ENCODE data around the gene AIG1.

The AIG1 gene

DNA sequence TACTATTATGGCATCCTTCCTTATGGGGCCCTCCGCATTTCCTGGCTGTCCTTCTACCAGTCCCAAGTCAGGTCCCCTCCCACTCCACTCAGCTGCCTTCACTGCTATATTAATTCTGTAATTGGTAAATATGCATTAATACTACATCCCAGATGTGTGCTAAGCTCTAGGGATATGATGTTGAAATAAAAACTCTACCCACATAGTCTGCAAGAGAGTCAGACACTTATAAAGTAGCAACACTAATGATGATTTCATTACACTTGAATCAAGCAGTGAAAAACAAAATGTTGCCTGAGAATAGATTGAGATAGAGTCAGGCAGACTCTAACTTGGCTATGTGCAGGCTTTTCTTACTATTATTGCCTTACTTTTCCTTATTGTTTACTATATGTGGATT lies 62.4 kb downstream of the AIG1 start:
- DNase-seq, result no peak
- Histone ChIP-seq H3K27me3 (replicated peaks; ENCODE audit: control insufficient read depth, insufficient read depth, low read length, poor library complexity, severe bottlenecking) (no peaks in the 10 kb centered on the region), H3K4me3 (ENCODE audit: insufficient read depth, low read depth, low read length, poor library complexity, severe bottlenecking) (no peak overlapping the region), H3K4me1 (ENCODE audit: control insufficient read depth, insufficient read depth, low read length, poor library complexity, severe bottlenecking) (no peaks in the 10 kb centered on the region), H3K9me3 (ENCODE audit: control insufficient read depth, low read length) (no peaks in the 10 kb centered on the region), H3K27ac (ENCODE audit: insufficient read depth, low read length, poor library complexity, severe bottlenecking) (no peak overlapping the region), H3K36me3 (ENCODE audit: control insufficient read depth, insufficient read depth, low read length) (no peaks in the 10 kb centered on the region)

GRCh38 chr6:143123941-143124340 lies 63.3 kb downstream of the AIG1 start:
- Histone ChIP-seq H3K9me3 (ENCODE audit: control insufficient read depth, low read length) (no peaks in the 10 kb centered on the region), H3K27ac (ENCODE audit: insufficient read depth, low read length, poor library complexity, severe bottlenecking) (no peak overlapping the region), H3K27me3 (replicated peaks; ENCODE audit: control insufficient read depth, insufficient read depth, low read length, poor library complexity, severe bottlenecking) (no peaks in the 10 kb centered on the region), H3K4me1 (ENCODE audit: control insufficient read depth, insufficient read depth, low read length, poor library complexity, severe bottlenecking) (no peaks in the 10 kb centered on the region), H3K36me3 (ENCODE audit: control insufficient read depth, insufficient read depth, low read length) (no peaks in the 10 kb centered on the region), H3K4me3 (ENCODE audit: insufficient read depth, low read depth, low read length, poor library complexity, severe bottlenecking) (no peak overlapping the region)
- no peak for DNase-seq

DNA sequence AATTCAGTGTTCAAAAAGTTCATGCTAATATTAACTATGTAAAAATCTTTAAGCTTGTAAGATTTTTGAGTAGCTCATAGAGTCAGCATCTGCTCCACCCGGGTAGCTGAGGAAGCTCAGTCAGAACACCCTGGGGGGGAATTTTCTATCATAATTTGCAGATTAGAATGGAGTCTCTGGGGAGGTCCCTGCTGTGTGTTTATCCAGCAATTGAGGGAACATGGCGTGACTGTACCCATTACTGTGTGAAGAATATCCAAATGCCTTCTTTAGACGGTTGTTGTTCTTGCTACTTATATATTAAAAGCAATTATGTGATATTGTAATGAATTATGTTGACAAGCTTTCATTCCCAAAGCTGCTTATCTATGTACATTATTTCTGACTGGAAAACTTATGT lies 64.8 kb downstream of the AIG1 start:
- Histone ChIP-seq H3K4me3 (ENCODE audit: insufficient read depth, low read depth, low read length, poor library complexity, severe bottlenecking) (no peak overlapping the region), H3K27me3 (replicated peaks; ENCODE audit: control insufficient read depth, insufficient read depth, low read length, poor library complexity, severe bottlenecking) (no peaks in the 10 kb centered on the region), H3K36me3 (ENCODE audit: control insufficient read depth, insufficient read depth, low read length) (no peaks in the 10 kb centered on the region), H3K9me3 (ENCODE audit: control insufficient read depth, low read length) (no peaks in the 10 kb centered on the region), H3K27ac (ENCODE audit: insufficient read depth, low read length, poor library complexity, severe bottlenecking) (no peak overlapping the region), H3K4me1 (ENCODE audit: control insufficient read depth, insufficient read depth, low read length, poor library complexity, severe bottlenecking) (no peaks in the 10 kb centered on the region)
- no peak for DNase-seq

- Histone ChIP-seq H3K4me3 (ENCODE audit: insufficient read depth, low read depth, low read length, poor library complexity, severe bottlenecking) (no peak overlapping the region), H3K27me3 (replicated peaks; ENCODE audit: control insufficient read depth, insufficient read depth, low read length, poor library complexity, severe bottlenecking) (no peaks in the 10 kb centered on the region), H3K9me3 (ENCODE audit: control insufficient read depth, low read length) (peaks cover 3% of the 10 kb centered on the region), H3K4me1 (ENCODE audit: control insufficient read depth, insufficient read depth, low read length, poor library complexity, severe bottlenecking) (no peaks in the 10 kb centered on the region), H3K36me3 (ENCODE audit: control insufficient read depth, insufficient read depth, low read length) (no peaks in the 10 kb centered on the region), H3K27ac (ENCODE audit: insufficient read depth, low read length, poor library complexity, severe bottlenecking) (no peak overlapping the region)
- no peak for DNase-seq
Observed at GRCh38 chr6:143125864-143126573, 65.3 kb downstream of the AIG1 start.

DNA sequence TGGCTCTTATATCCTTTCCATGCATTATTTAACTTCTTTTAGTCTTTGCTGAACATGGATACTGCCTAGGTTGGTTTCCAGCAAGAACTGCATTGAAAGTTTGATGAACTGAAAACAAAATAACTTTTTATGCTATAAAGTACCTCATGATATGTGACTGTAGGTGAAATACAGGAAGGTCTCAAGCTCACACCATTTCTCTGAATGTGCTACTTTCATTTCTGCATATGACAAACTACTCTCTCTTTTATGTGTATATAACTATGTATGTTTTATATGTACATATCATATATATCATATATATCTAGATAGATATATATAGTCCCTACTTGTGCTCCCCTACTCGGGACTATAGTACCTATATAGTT lies 65.9 kb downstream of the AIG1 start:
- H3K27me3 ChIP-seq (replicated peaks; ENCODE audit: control insufficient read depth, insufficient read depth, low read length, poor library complexity, severe bottlenecking), result no peaks in the 10 kb centered on the region
- DNase-seq, result no peak

DNA sequence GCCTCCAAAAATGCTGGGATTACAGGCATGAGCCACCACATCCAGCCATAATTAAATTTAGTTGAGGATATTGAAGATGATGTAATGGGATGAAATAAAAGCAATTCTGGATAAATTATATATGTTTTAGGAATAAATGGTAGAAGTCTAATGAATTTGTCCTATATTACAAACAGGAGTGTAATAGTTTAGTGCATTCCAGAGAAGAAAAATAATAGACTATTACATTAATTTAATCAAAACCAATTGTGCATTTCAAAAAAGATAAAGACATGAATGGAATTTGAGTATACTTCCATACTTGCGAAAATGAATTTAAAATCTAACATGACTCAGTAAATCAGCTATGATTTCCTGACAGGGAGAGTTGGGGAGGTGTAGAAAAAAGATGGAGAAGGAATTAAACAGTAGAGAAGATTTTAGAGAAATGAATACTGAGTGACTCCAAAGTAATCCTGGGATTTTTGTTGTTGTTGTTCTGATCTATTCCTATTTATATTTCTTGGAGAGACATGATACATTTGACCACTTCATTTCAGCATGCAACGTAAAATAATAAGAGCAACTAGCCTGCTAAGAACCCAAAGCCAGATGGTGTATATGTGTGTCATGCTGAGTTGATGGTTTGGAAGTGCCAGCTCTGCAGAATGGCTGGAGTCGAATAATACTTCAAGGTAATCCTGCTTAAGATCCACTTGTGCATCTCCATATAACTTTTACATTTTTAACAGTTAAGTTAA lies 67.4 kb downstream of the AIG1 start:
- Histone ChIP-seq H3K9me3 (ENCODE audit: control insufficient read depth, low read length) (peaks cover 8% of the 10 kb centered on the region), H3K27me3 (replicated peaks; ENCODE audit: control insufficient read depth, insufficient read depth, low read length, poor library complexity, severe bottlenecking) (no peaks in the 10 kb centered on the region), H3K4me3 (ENCODE audit: insufficient read depth, low read depth, low read length, poor library complexity, severe bottlenecking) (no peak overlapping the region), H3K4me1 (ENCODE audit: control insufficient read depth, insufficient read depth, low read length, poor library complexity, severe bottlenecking) (no peaks in the 10 kb centered on the region), H3K27ac (ENCODE audit: insufficient read depth, low read length, poor library complexity, severe bottlenecking) (no peak overlapping the region), H3K36me3 (ENCODE audit: control insufficient read depth, insufficient read depth, low read length) (no peaks in the 10 kb centered on the region)
- no peak for DNase-seq

More for the DNA sequence above, 65.9 kb downstream of the AIG1 start:
- Histone ChIP-seq H3K9me3 (ENCODE audit: control insufficient read depth, low read length) (peaks cover 7% of the 10 kb centered on the region), H3K36me3 (ENCODE audit: control insufficient read depth, insufficient read depth, low read length) (no peaks in the 10 kb centered on the region), H3K27ac (ENCODE audit: insufficient read depth, low read length, poor library complexity, severe bottlenecking) (no peak overlapping the region), H3K4me3 (ENCODE audit: insufficient read depth, low read depth, low read length, poor library complexity, severe bottlenecking) (no peak overlapping the region), H3K4me1 (ENCODE audit: control insufficient read depth, insufficient read depth, low read length, poor library complexity, severe bottlenecking) (no peaks in the 10 kb centered on the region)

DNA sequence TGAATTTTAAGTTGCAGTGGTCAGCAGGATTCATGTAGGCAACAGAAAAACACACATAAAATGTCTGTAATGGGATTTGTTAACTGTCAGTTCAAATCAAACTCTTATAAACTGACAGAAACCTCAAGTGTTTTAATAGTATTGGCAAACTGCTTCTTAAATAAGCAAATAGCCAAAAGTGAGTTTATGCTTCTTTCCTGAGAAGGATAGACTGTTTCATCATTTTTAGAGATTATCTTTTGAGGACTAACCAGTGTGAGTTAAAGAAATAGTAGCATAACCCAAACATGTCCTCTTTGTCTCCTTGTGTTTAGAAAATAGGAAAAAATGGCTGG lies 68.0 kb downstream of the AIG1 start:
- H3K27me3 ChIP-seq (replicated peaks; ENCODE audit: control insufficient read depth, insufficient read depth, low read length, poor library complexity, severe bottlenecking), result no peaks in the 10 kb centered on the region
- H3K27ac ChIP-seq (ENCODE audit: insufficient read depth, low read length, poor library complexity, severe bottlenecking), result no peak overlapping the region
- H3K4me1 ChIP-seq (ENCODE audit: control insufficient read depth, insufficient read depth, low read length, poor library complexity, severe bottlenecking), result no peaks in the 10 kb centered on the region
- no peak overlapping the region for H3K4me3 ChIP-seq (ENCODE audit: insufficient read depth, low read depth, low read length, poor library complexity, severe bottlenecking)
- H3K9me3 ChIP-seq (ENCODE audit: control insufficient read depth, low read length), result peaks cover 8% of the 10 kb centered on the region
- no peak for DNase-seq
- H3K36me3 ChIP-seq (ENCODE audit: control insufficient read depth, insufficient read depth, low read length), result no peaks in the 10 kb centered on the region

- no peaks in the 10 kb centered on the region for H3K4me1 ChIP-seq (ENCODE audit: control insufficient read depth, insufficient read depth, low read length, poor library complexity, severe bottlenecking)
- no peak overlapping the region for H3K27ac ChIP-seq (ENCODE audit: insufficient read depth, low read length, poor library complexity, severe bottlenecking)
- no peaks in the 10 kb centered on the region for H3K36me3 ChIP-seq (ENCODE audit: control insufficient read depth, insufficient read depth, low read length)
- peaks cover 8% of the 10 kb centered on the region for H3K9me3 ChIP-seq (ENCODE audit: control insufficient read depth, low read length)
- no peak for DNase-seq
- H3K27me3 ChIP-seq (replicated peaks; ENCODE audit: control insufficient read depth, insufficient read depth, low read length, poor library complexity, severe bottlenecking), result no peaks in the 10 kb centered on the region
- no peak overlapping the region for H3K4me3 ChIP-seq (ENCODE audit: insufficient read depth, low read depth, low read length, poor library complexity, severe bottlenecking)
Observed at GRCh38 chr6:143130928-143131327, 70.2 kb downstream of the AIG1 start.

GRCh38 chr6:143135325-143135724 lies 74.6 kb downstream of the AIG1 start:
- Histone ChIP-seq H3K9me3 (ENCODE audit: control insufficient read depth, low read length) (peaks cover 8% of the 10 kb centered on the region), H3K27ac (ENCODE audit: insufficient read depth, low read length, poor library complexity, severe bottlenecking) (no peak overlapping the region), H3K36me3 (ENCODE audit: control insufficient read depth, insufficient read depth, low read length) (no peaks in the 10 kb centered on the region)

DNA sequence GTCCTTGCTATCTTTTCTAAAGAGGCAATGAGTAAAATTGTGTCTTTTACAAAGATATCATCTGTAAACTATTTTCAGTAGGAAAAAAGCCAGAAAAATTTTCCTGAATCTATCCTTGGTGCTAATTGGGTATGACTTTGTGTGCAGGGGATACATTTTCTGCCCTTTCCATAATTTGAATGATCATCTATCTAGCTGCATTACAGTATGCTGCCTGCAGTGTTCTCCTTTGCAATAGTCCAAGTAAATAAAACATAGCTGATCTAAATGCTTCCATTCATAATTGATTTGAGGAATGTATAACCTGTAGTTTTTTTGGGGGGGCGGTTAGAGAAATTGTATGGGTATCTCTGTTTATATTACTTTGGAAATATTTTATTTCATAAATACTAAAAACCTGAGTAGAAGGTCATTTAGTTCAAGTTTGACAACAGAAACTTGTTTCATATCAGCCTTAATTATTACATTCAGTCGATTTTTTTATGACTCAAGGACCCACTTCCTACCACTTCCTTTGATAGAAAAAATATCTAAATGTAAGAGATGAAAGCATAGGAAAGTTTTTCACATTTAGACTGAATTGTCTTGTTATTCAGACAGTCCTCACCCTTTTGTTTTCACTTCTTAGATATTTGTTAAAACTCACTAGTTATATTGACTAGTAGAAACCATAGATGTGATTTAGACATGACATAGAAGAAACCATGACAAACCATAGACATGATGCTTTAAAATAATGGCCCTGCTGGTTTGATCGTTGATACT lies 75.3 kb downstream of the AIG1 start:
- Histone ChIP-seq H3K4me1 (ENCODE audit: control insufficient read depth, insufficient read depth, low read length, poor library complexity, severe bottlenecking) (peaks cover 5% of the 10 kb centered on the region), H3K36me3 (ENCODE audit: control insufficient read depth, insufficient read depth, low read length) (no peaks in the 10 kb centered on the region), H3K27me3 (replicated peaks; ENCODE audit: control insufficient read depth, insufficient read depth, low read length, poor library complexity, severe bottlenecking) (no peaks in the 10 kb centered on the region), H3K9me3 (ENCODE audit: control insufficient read depth, low read length) (peaks cover 4% of the 10 kb centered on the region), H3K4me3 (ENCODE audit: insufficient read depth, low read depth, low read length, poor library complexity, severe bottlenecking) (no peak overlapping the region), H3K27ac (ENCODE audit: insufficient read depth, low read length, poor library complexity, severe bottlenecking) (no peak overlapping the region)
- DNase-seq, result no peak

More at GRCh38 chr6:143135325-143135724, 74.6 kb downstream of the AIG1 start:
- no peak for DNase-seq
- peaks cover 5% of the 10 kb centered on the region for H3K4me1 ChIP-seq (ENCODE audit: control insufficient read depth, insufficient read depth, low read length, poor library complexity, severe bottlenecking)
- H3K27me3 ChIP-seq (replicated peaks; ENCODE audit: control insufficient read depth, insufficient read depth, low read length, poor library complexity, severe bottlenecking), result no peaks in the 10 kb centered on the region
- H3K4me3 ChIP-seq (ENCODE audit: insufficient read depth, low read depth, low read length, poor library complexity, severe bottlenecking), result no peak overlapping the region
